Astrocyte of the spinal cord (primary cell): Measurements from ENCODE around the gene UNC13A.

Experiments
- DNase-seq: peaks from one replicate; pipeline ENCODE4 v3.0.0; 2011; ENCODE audit warnings: low read depth, low spot score
- H3K4me3 ChIP-seq: 2 replicates; pipeline ENCODE4 v1.5.1; 2011; ENCODE audit warnings: low read depth, mild to moderate bottlenecking, low read length, moderate library complexity
- in situ Hi-C: cut with HindIII; loops from 2 replicates; pipeline ENCODE4 v1.10.0; 2017; ENCODE audit warnings: low sequenced_read_pairs
- TF ChIP-seq, protein P1 (sequence below): IDR thresholded peaks from 2 replicates; pipeline ENCODE4 v1.5.1; 2012; ENCODE audit warnings: low read depth, mild to moderate bottlenecking, low read length, inconsistent platforms

Gene UNC13A

DNA sequence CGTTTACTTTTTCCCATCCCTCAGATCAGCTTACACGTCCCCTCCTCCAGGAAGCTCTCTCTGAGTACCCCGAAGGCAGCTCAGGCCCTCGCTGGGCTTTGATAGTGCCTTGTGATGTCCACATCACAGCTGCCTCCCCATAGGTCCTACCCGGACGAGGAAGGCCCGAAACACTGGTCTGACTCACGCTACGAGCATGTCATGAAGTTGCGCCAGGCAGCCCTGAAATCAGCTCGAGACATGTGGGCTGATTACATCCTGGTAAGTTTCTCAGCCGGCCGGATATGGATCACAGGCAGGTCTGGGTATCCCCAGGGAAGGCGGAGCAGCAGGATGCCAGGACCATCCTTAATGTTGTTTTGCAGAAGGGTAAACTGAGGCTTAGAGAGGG lies 128.0 kb downstream of the UNC13A start:
- TF ChIP-seq, protein P1, sequence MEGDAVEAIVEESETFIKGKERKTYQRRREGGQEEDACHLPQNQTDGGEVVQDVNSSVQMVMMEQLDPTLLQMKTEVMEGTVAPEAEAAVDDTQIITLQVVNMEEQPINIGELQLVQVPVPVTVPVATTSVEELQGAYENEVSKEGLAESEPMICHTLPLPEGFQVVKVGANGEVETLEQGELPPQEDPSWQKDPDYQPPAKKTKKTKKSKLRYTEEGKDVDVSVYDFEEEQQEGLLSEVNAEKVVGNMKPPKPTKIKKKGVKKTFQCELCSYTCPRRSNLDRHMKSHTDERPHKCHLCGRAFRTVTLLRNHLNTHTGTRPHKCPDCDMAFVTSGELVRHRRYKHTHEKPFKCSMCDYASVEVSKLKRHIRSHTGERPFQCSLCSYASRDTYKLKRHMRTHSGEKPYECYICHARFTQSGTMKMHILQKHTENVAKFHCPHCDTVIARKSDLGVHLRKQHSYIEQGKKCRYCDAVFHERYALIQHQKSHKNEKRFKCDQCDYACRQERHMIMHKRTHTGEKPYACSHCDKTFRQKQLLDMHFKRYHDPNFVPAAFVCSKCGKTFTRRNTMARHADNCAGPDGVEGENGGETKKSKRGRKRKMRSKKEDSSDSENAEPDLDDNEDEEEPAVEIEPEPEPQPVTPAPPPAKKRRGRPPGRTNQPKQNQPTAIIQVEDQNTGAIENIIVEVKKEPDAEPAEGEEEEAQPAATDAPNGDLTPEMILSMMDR = no peak
- no peak overlapping the region for H3K4me3 ChIP-seq
- peak; percentile 89 for DNase-seq
- in situ Hi-C loops = no loop called here

DNA sequence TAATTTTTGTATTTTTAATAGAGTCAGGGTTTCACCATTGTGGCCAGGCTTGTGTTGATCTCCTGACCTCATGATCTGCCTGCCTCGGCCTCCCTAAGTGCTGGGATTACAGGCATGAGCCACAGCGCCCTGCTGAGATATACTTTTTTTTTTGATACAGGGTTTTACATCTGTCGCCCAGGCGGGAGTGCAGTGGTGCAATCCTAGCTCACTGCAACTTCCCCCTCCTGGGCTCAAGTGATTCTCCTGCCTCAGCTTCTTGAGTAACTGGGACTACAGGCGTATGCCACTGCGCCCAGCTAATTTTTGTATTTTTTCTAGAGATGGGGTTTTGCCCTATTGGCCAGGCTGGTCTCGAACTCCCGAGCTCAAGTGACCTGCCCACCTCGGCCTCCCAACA lies 130.7 kb downstream of the UNC13A start:
- TF ChIP-seq, protein P1 = no peak
- no peak for DNase-seq
- H3K4me3 ChIP-seq = no peak overlapping the region
- in situ Hi-C loops = no loop called here

DNA sequence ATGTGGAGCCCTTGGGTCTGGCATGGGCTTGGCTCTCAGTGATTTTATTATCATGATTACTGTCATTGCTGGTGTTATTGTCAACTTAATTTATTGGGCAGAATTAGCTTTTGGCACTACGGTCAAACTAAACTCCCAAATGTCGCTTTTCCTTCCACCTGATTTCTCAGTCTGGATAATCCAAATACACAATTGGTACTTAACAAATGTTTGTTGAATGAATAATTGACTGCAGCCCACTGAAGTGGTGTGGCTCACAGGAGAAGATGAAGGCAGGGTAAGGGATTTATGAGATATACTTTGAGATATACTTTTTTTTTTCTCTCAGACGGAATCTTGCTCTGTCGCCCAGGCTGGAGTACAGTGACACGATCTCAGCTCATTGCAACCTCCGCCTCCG lies 131.2 kb downstream of the UNC13A start:
- TF ChIP-seq, protein P1 = no peak
- DNase-seq = no peak
- in situ Hi-C loops = no loop called here
- H3K4me3 ChIP-seq = peak overlapping the region; percentile 86

DNA sequence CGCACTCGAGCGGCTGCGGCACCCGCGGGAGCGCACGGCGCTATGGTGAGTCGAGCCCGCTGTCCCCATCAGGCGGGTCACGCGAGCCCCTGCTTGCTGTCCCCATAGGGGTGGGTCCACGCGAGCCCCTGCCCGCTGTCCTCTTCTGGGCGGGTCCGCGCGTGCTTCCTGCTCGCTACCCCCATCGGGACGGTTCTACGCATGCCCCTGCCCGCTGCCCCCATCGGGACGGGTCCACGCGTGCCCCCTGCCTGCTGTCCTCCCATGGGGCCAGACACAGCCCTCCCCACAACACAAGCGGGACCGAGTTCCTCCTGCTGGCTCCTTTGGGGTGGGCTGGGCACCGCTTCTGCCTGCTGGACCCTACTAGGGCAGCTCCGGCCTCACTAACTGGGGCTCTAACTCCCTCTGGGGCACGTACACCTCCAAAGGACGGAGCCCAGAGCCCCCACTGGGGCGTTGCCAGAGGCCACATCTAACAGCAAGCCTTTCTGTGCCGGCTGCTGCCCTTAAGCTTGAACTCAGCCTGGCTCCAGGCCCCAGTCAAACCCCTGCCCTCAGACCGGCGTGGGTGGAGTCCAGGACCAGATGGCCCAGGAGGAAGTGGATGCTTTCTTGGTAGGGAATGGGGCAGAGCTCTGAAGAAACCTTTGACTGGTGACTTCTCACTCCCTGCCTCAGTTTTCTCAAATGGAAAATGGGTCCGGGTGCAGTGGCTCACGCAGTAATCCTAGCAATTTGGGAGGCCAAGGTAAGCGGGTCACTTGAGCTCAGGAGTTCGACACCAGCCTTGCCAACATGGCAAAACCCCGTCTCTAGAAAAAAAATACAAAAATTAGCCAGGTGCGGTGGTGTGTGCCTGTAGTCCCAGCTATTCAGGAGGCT lies 132.0 kb downstream of the UNC13A start:
- peak overlapping the region; percentile 86 for H3K4me3 ChIP-seq
- in situ Hi-C loops = no loop called here
- DNase-seq = peak; percentile 47

DNA sequence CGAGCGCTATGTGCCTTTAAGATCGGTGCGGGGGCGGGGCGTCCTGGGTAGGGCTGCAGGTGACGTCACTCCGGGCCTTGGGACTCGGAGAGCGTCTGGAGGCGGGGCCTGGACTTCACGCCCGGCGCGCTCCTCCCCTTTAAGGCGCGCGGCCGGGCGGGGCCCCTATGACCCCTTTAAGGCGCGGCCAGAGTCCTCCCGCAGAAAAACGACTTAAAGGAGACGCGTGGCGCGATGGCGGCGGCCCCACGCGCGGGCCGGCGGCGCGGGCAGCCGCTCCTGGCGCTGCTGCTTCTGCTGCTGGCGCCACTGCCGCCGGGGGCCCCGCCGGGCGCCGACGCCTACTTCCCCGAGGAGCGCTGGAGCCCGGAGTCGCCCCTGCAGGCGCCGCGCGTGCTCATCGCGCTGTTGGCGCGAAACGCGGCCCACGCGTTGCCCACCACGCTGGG lies 132.7 kb downstream of the UNC13A start, which contains the start of gene COLGALT1:
COLGALT1 (plus strand) TSS at position 170 of the 449 bp plus-strand sequence; CDS start at position 235, 65 bp downstream.
- TF ChIP-seq, protein P1 = no peak
- peak; percentile 98 for DNase-seq
- peak within 1 kb of the TSS; percentile 86 for H3K4me3 ChIP-seq
- in situ Hi-C loops = no loop called here

More for the DNA sequence above, 132.0 kb downstream of the UNC13A start:
- TF ChIP-seq, protein P1 = peak; percentile 35

DNA sequence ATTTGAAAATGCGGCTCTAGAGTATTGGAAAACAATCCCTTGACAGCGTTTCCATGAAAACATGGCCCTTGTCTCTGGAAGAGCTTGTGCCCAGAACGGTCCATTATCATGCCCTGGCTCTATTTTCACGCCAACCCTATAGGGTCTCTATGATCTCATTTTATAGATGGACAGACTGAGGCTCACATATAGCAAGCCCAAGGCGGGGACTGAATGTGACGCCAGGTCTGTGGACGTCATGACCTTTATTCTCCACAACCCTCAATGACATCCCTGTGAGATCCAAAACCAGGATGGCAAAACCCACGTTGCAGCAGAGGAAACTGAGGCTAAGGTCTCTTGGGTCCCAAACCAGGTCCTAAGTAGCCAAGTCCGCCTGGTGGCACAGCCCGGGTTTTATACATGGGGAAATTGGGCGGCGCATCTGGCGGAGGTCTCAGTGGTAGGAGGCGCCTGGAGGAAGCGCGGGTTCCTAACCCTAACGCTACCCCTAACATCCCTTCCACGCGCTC lies 133.1 kb downstream of the UNC13A start:
- no peak for DNase-seq
- TF ChIP-seq, protein P1 = no peak
- peak overlapping the region; percentile 86 for H3K4me3 ChIP-seq
- in situ Hi-C loops = no loop called here
